Naive thymus-derived CD4-positive, alpha-beta T cell (primary cell): Measurements from ENCODE around the gene ARHGEF7. TPM values are rescaled to one million over a fixed set of nuclear protein-coding genes. Genes with fewer than 3 reads are reported as not detected.

Source experiments
- ATAC-seq: fragments of 150-1000 bp; cut with Tn5 transposase; 2 replicates; pipeline ENCODE4 v1.10.0; 2021; ENCODE audit warnings: mild to moderate bottlenecking, moderate library complexity
- CTCF ChIA-PET: fragments of 350-600 bp; sonication (Branson Sonifier 250); formaldehyde crosslinking; loops from one replicate; lab custom pipeline; 2021; ENCODE audit warnings: antibody characterized with exemption; lab: Charles Lee
- POLR2A ChIA-PET: fragments of 350-600 bp; sonication (Branson Sonifier 250); formaldehyde crosslinking; loops from one replicate; lab custom pipeline; 2021; ENCODE audit warnings: antibody characterized with exemption, inconsistent platforms; lab: Charles Lee
- DNase-seq, 9 donors: peaks; one replicate each; pipeline versions ENCODE4 v3.0.0 to v3.0.0-alpha.2; 2020 to 2022; ENCODE audit warnings: mixed read lengths in 1 of 9
- H3K27ac ChIP-seq: one replicate; pipeline ENCODE4 v1.7.0; 2013; ENCODE audit warnings: mild to moderate bottlenecking, low read depth, low read length, moderate library complexity
- H3K27me3 ChIP-seq, 2 donors: one replicate each; pipeline ENCODE4 v1.7.0; 2013; ENCODE audit warnings: low read length in 2 of 2, mild to moderate bottlenecking in 2 of 2, moderate library complexity in 2 of 2; ENCODE audit not compliant: control insufficient read depth in 2 of 2, insufficient read depth in 2 of 2
- H3K36me3 ChIP-seq, 3 experiments: 1 replicate in 2 of 3; 2 replicates in 1 of 3; pipeline ENCODE4 v1.7.0; 2013; ENCODE audit warnings: low read length in 3 of 3, mild to moderate bottlenecking in 3 of 3, moderate library complexity in 1 of 3; ENCODE audit not compliant: insufficient read depth in 3 of 3, control insufficient read depth in 2 of 3
- H3K4me1 ChIP-seq, 2 donors: one replicate each; pipeline ENCODE4 v1.7.0; 2013; ENCODE audit warnings: low read length in 2 of 2, mild to moderate bottlenecking in 2 of 2, moderate library complexity in 1 of 2; ENCODE audit not compliant: control insufficient read depth in 2 of 2, insufficient read depth in 2 of 2
- H3K4me3 ChIP-seq: 2 replicates; pipeline ENCODE4 v1.7.0; 2013; ENCODE audit warnings: mild to moderate bottlenecking, low read length
- H3K9me3 ChIP-seq, 3 experiments: 1 replicate in 2 of 3; 2 replicates in 1 of 3; pipeline ENCODE4 v1.7.0; 2013; ENCODE audit warnings: low read length in 3 of 3; ENCODE audit not compliant: control insufficient read depth in 2 of 3
- H3K27ac Mint-ChIP-seq, 9 donors: one replicate each; pipeline ENCODE4 v1.8.0; 2020 to 2022; ENCODE audit warnings: mixed read lengths in 9 of 9, mild to moderate bottlenecking in 8 of 9, moderate library complexity in 5 of 9, inconsistent platforms in 2 of 9
- H3K27me3 Mint-ChIP-seq, 5 donors: one replicate each; pipeline ENCODE4 v1.8.0; 2021 to 2022; ENCODE audit warnings: mixed read lengths in 5 of 5, mild to moderate bottlenecking in 1 of 5
- H3K36me3 Mint-ChIP-seq, 5 donors: one replicate each; pipeline ENCODE4 v1.8.0; 2020 to 2022; ENCODE audit warnings: mixed read lengths in 5 of 5, mild to moderate bottlenecking in 3 of 5, inconsistent platforms in 1 of 5
- H3K4me1 Mint-ChIP-seq, 7 donors: one replicate each; pipeline ENCODE4 v1.8.0; 2020 to 2022; ENCODE audit warnings: mixed read lengths in 7 of 7, mild to moderate bottlenecking in 3 of 7, inconsistent platforms in 1 of 7
- H3K4me3 Mint-ChIP-seq, 10 donors: one replicate each; pipeline ENCODE4 v1.8.0; 2020 to 2022; ENCODE audit warnings: mild to moderate bottlenecking in 10 of 10, mixed read lengths in 10 of 10, moderate library complexity in 6 of 10, inconsistent platforms in 2 of 10
- H3K9me3 Mint-ChIP-seq, 11 donors: one replicate each; pipeline ENCODE4 v1.8.0; 2020 to 2022; ENCODE audit warnings: mixed read lengths in 11 of 11, mild to moderate bottlenecking in 4 of 11, inconsistent platforms in 1 of 11, moderate library complexity in 1 of 11
- intact Hi-C, 2 donors: fragments of 100-400 bp; cut with micrococcal nuclease; formaldehyde crosslinking; loops; one replicate each; pipeline ENCODE4 v1.15.1; 2023
- polyA plus RNA-seq, 2 donors: library from polyadenylated mRNA; unstranded; fragments of 300-500 nt; fragmentation: Illumina TruSeq; gene quantifications; one replicate each; pipeline ENCODE4 v1.2.3, GENCODE V29; 2021
- total RNA-seq, 6 experiments: library from RNA in 5 of 6; stranded (reverse) in 5 of 6; gene quantifications; 1 replicate in 5 of 6; 2 replicates in 1 of 6; pipeline ENCODE4 v1.2.3 and lab custom pipeline; 2021 to 2026

Gene ARHGEF7
- total and polyA plus RNA-seq, 7 experiments from 2014 or later = 10.0 to 84.0 (median 76.7) TPM

DNA sequence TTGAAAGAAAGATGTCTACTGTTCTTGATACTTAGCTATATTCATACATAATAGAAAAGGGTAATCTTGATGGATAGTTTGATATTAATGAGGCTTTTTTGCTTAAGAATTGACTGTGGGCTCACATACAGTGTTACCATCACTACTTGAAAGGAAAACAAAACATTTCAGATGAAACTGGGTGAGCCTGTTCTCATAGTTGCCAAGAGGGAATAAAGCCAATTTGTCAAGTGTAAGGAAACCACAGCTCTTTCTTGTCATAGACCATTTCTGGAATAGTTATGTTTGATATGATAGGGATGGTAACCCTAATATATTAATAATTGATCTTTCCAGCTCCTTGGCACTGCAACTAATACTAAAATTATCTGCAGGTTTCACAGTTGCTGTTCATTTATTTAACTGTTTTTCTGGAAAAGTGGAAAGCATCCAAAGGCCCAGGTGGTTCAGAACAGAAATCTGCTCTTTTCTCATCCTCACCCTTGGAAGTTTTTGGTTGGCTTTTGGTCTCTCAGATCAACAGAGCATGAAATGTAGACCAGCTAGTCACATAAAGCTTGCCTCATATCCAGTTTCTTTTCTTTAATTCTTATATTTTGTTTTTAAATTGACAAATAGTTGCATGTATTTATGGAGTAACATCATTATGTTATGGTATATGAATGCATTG is 43.2 kb downstream of the ARHGEF7 start:
- Histone ChIP-seq H3K36me3 (peaks cover 0 to 12% (median 6%) of the 10 kb centered on the region in 3 experiments), H3K9me3 (no peaks in the 10 kb centered on the region), H3K4me1 (peaks cover 13 to 20% of the 10 kb centered on the region in 2 donors), H3K4me3 (no peak overlapping the region), H3K27ac (no peak overlapping the region), H3K27me3 (no peaks in the 10 kb centered on the region)
- Mint-ChIP-seq H3K9me3 (peaks cover 0 to 3% (median 0%) of the 10 kb centered on the region in 11 donors), H3K27me3 (peaks cover 0 to 2% (median 0%) of the 10 kb centered on the region in 5 donors), H3K4me3 (no peak overlapping the region), H3K27ac (no peak overlapping the region), H3K36me3 (peaks cover 19 to 41% (median 23%) of the 10 kb centered on the region in 5 donors), H3K4me1 (peaks cover 39 to 75% (median 69%) of the 10 kb centered on the region in 7 donors)
- ATAC-seq = no peak
- intact Hi-C loops = loop anchor here in 1 of 2 donors (10.0 kb wide), 1 partner anchor 443 kb away; the partner anchor contains the start of gene ING1
- ChIA-PET POLR2A (interaction anchor here (0.6 to 2.5 kb wide), 6 partner anchors 9 to 44 kb away, joined by 3 to 8 read pairs (median 4); no protein-coding TSS in a partner anchor), CTCF (interaction anchor here (0.9 to 2.5 kb wide), 3 partner anchors 27 to 90 kb away, joined by 3 to 9 read pairs (median 3); no protein-coding TSS in a partner anchor)
- no peak for DNase-seq

DNA sequence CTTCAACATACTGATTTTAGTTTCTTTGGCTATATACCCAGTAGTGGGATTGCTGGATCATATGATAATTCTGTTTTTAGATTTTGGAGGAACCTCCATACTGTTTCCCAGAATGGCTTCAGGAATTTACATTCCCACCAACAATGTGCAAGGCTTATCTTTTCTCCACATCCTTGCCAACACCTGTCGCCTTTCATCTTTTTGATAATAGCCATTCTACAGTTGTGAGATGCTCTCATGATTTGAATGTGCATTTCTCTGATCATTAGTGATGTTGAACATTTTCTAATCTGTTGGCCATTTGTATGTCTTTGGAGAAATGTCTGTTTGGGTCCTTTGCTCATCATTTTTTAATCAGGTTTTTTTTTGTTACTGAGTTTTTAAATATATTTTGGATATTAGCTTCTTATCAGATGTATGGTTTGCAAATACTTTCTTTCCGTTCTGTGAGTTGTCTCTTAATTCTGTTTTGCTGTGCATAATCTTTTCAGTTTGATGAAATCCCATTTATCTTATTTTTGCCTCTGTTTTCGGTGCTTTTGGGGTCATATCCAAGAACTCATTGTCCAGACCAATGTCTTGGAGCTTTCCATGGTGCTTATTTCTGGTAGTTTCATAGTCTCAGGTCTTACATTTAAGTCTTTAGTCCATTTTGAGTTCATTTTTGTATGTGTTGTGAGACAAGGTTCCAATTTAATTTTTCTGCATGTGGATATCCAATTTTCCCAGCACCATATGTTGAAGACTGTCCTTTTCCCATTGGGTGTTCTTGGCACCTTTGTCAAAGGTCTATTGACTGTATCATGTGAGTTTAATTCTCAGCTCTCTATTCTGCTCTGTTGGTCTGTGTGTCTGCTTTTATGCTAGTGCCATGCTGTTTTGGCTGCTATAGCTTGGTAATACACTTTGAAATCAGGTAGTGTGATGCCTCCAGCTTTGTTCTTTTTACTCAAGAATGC is 44.5 kb downstream of the ARHGEF7 start:
- DNase-seq (no peak), ATAC-seq (no peak)
- H3K27ac ChIP-seq = no peak overlapping the region
- H3K27me3 Mint-ChIP-seq = no peaks in the 10 kb centered on the region
- H3K4me3 ChIP-seq = no peak overlapping the region
- H3K4me3 Mint-ChIP-seq = peak overlapping the region in 1 of 10 donors; percentile 52
- peaks cover 0 to 19% (median 6%) of the 10 kb centered on the region in 3 experiments for H3K36me3 ChIP-seq
- intact Hi-C loops = loop anchor here in 1 of 2 donors (10.0 kb wide), 1 partner anchor 445 kb away; the partner anchor contains the start of gene ING1
- peaks cover 0 to 3% (median 0%) of the 10 kb centered on the region in 11 donors for H3K9me3 Mint-ChIP-seq
- H3K27ac Mint-ChIP-seq = no peak overlapping the region
- H3K36me3 Mint-ChIP-seq = peaks cover 19 to 43% (median 24%) of the 10 kb centered on the region in 5 donors
- POLR2A ChIA-PET = interaction anchor here (0.7 to 2.5 kb wide), 2 partner anchors 18 to 90 kb away, joined by 3 to 8 read pairs; no protein-coding TSS in a partner anchor
- CTCF ChIA-PET = no interaction called here
- no peaks in the 10 kb centered on the region for H3K27me3 ChIP-seq
- H3K4me1 Mint-ChIP-seq = peaks cover 34 to 73% (median 66%) of the 10 kb centered on the region in 7 donors
- peaks cover 8 to 19% of the 10 kb centered on the region in 2 donors for H3K4me1 ChIP-seq
- no peaks in the 10 kb centered on the region for H3K9me3 ChIP-seq

DNA sequence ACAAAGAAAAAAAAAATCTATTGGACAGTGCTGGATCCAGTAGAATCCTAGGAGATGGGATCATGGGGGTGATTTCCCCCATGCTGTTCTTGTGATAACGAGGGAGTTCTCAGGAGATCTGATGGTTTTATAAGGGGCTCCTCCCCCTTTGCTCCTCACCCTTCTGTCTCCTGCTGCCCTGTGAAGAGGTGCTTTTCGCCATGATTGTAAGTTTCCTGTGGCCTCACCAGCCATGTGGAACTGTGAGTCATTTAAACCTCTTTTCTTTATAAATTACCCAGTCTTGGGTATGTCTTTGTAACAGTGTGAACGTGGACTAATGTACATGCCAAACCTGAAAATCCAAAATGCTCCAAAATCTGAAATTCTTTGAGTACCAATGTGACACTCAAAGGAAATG is 45.5 kb downstream of the ARHGEF7 start:
- H3K4me1 ChIP-seq = peaks cover 0 to 16% of the 10 kb centered on the region in 2 donors
- ChIA-PET POLR2A (no interaction called here), CTCF (no interaction called here)
- no peaks in the 10 kb centered on the region for H3K27me3 Mint-ChIP-seq
- no peak overlapping the region for H3K27ac ChIP-seq
- no peak overlapping the region for H3K4me3 Mint-ChIP-seq
- H3K9me3 Mint-ChIP-seq = peaks cover 0 to 3% (median 0%) of the 10 kb centered on the region in 11 donors
- intact Hi-C loops = no loop called here
- peaks cover 0 to 26% (median 6%) of the 10 kb centered on the region in 3 experiments for H3K36me3 ChIP-seq
- no peaks in the 10 kb centered on the region for H3K9me3 ChIP-seq
- no peak for ATAC-seq
- no peak overlapping the region for H3K27ac Mint-ChIP-seq
- no peak for DNase-seq
- peaks cover 38 to 73% (median 66%) of the 10 kb centered on the region in 7 donors for H3K4me1 Mint-ChIP-seq
- H3K4me3 ChIP-seq = no peak overlapping the region
- H3K36me3 Mint-ChIP-seq = peaks cover 19 to 52% (median 30%) of the 10 kb centered on the region in 5 donors
- no peaks in the 10 kb centered on the region for H3K27me3 ChIP-seq

DNA sequence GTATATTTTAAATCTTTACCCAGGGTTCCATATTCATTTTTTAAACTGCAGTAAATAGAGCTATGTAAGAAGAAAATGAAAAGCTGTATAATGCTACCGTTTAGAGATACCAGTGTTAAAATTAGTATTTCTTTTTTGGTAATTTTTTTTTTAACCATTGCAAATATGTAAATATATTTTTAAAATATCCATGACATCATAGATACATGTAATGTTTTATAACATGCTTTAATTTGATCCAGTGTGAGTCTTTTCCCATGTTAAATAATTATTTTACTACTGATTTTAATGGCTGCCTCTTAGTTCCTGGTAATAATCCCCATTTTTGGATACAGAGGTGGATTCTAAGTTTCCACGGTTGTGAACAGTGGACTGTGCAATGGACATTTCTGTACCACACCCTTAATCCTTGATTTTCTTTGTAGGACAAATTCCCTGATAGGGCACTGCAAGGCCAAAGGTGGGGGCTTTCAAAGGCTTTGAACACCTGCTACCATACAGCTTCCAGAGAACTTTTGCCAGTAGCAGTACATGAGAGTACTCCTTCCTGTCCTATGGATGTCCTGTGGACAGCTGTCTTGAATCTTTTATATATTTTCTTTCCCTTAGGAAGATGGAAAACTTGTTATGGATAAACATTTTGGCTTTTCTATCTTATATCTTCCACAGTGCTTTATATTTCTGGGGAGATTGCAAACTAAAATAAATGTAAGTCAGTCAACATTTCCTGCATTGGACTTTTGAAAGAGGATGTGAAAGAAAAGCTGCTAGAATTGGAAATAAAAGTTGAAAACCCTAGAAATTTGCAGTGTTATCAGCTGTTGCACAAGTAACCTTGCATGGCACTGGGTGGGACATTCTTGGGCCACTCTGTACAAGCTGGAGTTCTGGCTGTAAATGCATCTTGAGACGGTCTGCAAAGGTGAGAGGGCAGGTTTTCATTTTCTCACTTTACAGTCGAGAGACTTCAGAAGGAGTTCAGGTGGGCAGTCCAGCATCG is 46.8 kb downstream of the ARHGEF7 start:
- H3K4me3 ChIP-seq = no peak overlapping the region
- H3K4me1 ChIP-seq = peaks cover 0 to 26% of the 10 kb centered on the region in 2 donors
- Mint-ChIP-seq H3K4me1 (peaks cover 44 to 79% (median 71%) of the 10 kb centered on the region in 7 donors), H3K36me3 (peaks cover 19 to 59% (median 29%) of the 10 kb centered on the region in 5 donors), H3K27me3 (no peaks in the 10 kb centered on the region), H3K4me3 (no peak overlapping the region), H3K9me3 (peaks cover 0 to 3% (median 0%) of the 10 kb centered on the region in 11 donors), H3K27ac (peak overlapping the region in 2 of 9 donors; percentile 18 to 26)
- intact Hi-C loops = no loop called here
- no peak for ATAC-seq
- no peak overlapping the region for H3K27ac ChIP-seq
- CTCF ChIA-PET = no interaction called here
- no peaks in the 10 kb centered on the region for H3K9me3 ChIP-seq
- H3K27me3 ChIP-seq = no peaks in the 10 kb centered on the region
- H3K36me3 ChIP-seq = peaks cover 0 to 26% (median 6%) of the 10 kb centered on the region in 3 experiments
- POLR2A ChIA-PET = interaction anchor here (1.2 to 1.3 kb wide), 2 partner anchors 10 to 13 kb away, joined by 3 to 4 read pairs; no protein-coding TSS in a partner anchor
- DNase-seq = no peak

DNA sequence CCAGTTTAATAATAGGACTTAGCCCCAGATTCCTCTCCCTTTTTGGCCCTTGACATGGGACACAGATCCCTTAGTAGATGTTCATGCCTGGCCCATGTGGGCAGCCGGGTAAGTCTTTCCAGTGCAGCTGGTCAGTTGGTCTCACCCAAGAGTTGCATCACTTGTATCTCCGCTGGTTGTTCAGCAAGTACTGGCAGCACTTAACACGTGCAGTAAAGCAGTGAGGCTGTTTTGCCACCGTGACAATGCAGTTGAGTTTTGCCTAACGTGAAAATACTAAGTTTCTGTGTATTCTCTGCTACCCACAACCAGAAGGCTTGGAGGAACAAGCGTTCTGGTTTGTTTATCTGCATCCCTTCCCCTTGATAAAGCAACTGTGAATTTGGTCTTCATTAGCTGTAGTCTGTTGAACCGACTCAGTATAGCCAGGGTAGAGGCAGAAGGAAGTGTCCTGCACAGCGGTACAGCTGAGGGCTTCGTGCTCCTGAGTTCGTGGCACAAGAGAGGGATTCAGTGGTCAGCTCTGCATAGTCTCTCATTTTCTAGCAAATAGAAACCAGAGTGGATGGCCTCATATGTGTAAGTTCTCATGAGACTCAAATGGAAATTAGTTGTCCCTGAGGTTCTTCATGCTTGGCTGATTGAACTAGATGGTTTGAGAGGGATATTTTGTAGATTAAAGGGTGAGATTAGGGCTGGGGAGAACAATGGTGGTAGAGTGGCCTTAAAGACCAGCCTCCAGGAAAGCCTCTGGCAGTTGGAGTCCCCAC is 50.3 kb downstream of the ARHGEF7 start:
- Mint-ChIP-seq H3K27ac (peak overlapping the region in 5 of 9 donors; percentile 38 to 89 (median 51)), H3K9me3 (peaks cover 0 to 7% (median 0%) of the 10 kb centered on the region in 11 donors), H3K36me3 (peaks cover 19 to 61% (median 34%) of the 10 kb centered on the region in 5 donors), H3K27me3 (no peaks in the 10 kb centered on the region), H3K4me3 (peak overlapping the region in 2 of 10 donors; percentile 7 to 56), H3K4me1 (peaks cover 45 to 86% (median 79%) of the 10 kb centered on the region in 7 donors)
- no peak for DNase-seq
- no peak overlapping the region for H3K27ac ChIP-seq
- no peak for ATAC-seq
- peaks cover 0 to 31% of the 10 kb centered on the region in 2 donors for H3K4me1 ChIP-seq
- intact Hi-C loops = no loop called here
- H3K4me3 ChIP-seq = no peak overlapping the region
- no peaks in the 10 kb centered on the region for H3K27me3 ChIP-seq
- no peaks in the 10 kb centered on the region for H3K9me3 ChIP-seq
- ChIA-PET CTCF (interaction anchor here (0.9 kb wide), 1 partner anchor 9 kb away, joined by 5 read pairs; no protein-coding TSS in a partner anchor), POLR2A (interaction anchor here (0.6 to 1.1 kb wide), 4 partner anchors 11 to 62 kb away, joined by 3 read pairs; no protein-coding TSS in a partner anchor)
- H3K36me3 ChIP-seq = peaks cover 0 to 32% (median 3%) of the 10 kb centered on the region in 3 experiments
